ENCODE results near the gene CRTAC1. TPM values are rescaled to one million over a fixed set of nuclear protein-coding genes. Genes with fewer than 3 reads are reported as not detected.

Gene CRTAC1
- total and polyA plus RNA-seq, 9 of the 15 experiments (the other 6 are each of a cell fraction or from before 2014, with no cell fraction given), result not detected

- Histone ChIP-seq H4K20me1 (replicated peaks; ENCODE audit: control insufficient read depth, insufficient read depth, low read length) (no peaks in the 10 kb centered on the region), H3K4me3 (no peak overlapping the region), H3K9ac (ENCODE audit: insufficient read depth in 1 of 2, low read depth in 2 of 2, low read length in 2 of 2) (no peak overlapping the region), H3K9me3 (replicated peaks; ENCODE audit: control insufficient read depth, insufficient read depth, low read depth, low read length) (no peaks in the 10 kb centered on the region), H3K4me1 (replicated peaks in 1 of 2; ENCODE audit: control insufficient read depth in 2 of 2, insufficient read depth in 2 of 2, low read length in 2 of 2) (peaks cover 18 to 21% of the 10 kb centered on the region in 2 experiments), H3K27ac (ENCODE audit: extremely low read depth, low read depth, low read length) (no peak overlapping the region), H3K4me2 (ENCODE audit: insufficient read depth, low read length) (no peak overlapping the region), H3K9me1 (ENCODE audit: control insufficient read depth, insufficient read depth, low read length) (no peaks in the 10 kb centered on the region), H3K36me3 (ENCODE audit: control insufficient read depth, insufficient read depth, low read length) (no peaks in the 10 kb centered on the region), H3K79me2 (ENCODE audit: control insufficient read depth, insufficient read depth, low read length) (no peaks in the 10 kb centered on the region), H2AFZ (ENCODE audit: low read depth, low read length) (no peak overlapping the region), H3K27me3 (ENCODE audit: control insufficient read depth in 2 of 2, insufficient read depth in 2 of 2, low read length in 2 of 2) (peaks cover 4 to 6% of the 10 kb centered on the region in 2 experiments; a peak in 2 of 5 replicates)
- intact Hi-C loops (cut with micrococcal nuclease), result no loop called here
- in situ Hi-C loops (cut with MboI), result no loop called here
- TF ChIP-seq, protein P1, sequence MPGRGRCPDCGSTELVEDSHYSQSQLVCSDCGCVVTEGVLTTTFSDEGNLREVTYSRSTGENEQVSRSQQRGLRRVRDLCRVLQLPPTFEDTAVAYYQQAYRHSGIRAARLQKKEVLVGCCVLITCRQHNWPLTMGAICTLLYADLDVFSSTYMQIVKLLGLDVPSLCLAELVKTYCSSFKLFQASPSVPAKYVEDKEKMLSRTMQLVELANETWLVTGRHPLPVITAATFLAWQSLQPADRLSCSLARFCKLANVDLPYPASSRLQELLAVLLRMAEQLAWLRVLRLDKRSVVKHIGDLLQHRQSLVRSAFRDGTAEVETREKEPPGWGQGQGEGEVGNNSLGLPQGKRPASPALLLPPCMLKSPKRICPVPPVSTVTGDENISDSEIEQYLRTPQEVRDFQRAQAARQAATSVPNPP (IDR thresholded peaks at IDR 0.05; ENCODE audit: borderline replicate concordance, insufficient read depth, insufficient read length), result no peak
- no peak for TF ChIP-seq CREB3L1 (IDR thresholded peaks at IDR 0.05; ENCODE audit: borderline replicate concordance, low read depth)
- TF ChIP-seq KLF16 (IDR thresholded peaks at IDR 0.05), result no peak
- no peak for TF ChIP-seq STAG1 (CRISPR knock-in tag; IDR thresholded peaks at IDR 0.05; ENCODE audit: borderline replicate concordance)
- TF ChIP-seq, protein P2, sequence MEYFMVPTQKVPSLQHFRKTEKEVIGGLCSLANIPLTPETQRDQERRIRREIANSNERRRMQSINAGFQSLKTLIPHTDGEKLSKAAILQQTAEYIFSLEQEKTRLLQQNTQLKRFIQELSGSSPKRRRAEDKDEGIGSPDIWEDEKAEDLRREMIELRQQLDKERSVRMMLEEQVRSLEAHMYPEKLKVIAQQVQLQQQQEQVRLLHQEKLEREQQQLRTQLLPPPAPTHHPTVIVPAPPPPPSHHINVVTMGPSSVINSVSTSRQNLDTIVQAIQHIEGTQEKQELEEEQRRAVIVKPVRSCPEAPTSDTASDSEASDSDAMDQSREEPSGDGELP (CRISPR knock-in tag; IDR thresholded peaks at IDR 0.05; ENCODE audit: borderline replicate concordance), result no peak
- TF ChIP-seq HDAC6 (IDR thresholded peaks at IDR 0.05; ENCODE audit: low read depth, low read length), result no peak
- no peak for TF ChIP-seq NCOA2 (IDR thresholded peaks at IDR 0.05; ENCODE audit: partially characterized antibody in 2 of 2)
- TF ChIP-seq ASH1L (IDR thresholded peaks at IDR 0.05; ENCODE audit: borderline replicate concordance, low read depth, partially characterized antibody), result no peak
- TF ChIP-seq ZNF778 (CRISPR knock-in tag; IDR thresholded peaks at IDR 0.05), result no peak
- TF ChIP-seq PCBP1 (IDR thresholded peaks at IDR 0.05; ENCODE audit: low read depth, low read length, poor library complexity, severe bottlenecking), result no peak
- TF ChIP-seq, protein P3, sequence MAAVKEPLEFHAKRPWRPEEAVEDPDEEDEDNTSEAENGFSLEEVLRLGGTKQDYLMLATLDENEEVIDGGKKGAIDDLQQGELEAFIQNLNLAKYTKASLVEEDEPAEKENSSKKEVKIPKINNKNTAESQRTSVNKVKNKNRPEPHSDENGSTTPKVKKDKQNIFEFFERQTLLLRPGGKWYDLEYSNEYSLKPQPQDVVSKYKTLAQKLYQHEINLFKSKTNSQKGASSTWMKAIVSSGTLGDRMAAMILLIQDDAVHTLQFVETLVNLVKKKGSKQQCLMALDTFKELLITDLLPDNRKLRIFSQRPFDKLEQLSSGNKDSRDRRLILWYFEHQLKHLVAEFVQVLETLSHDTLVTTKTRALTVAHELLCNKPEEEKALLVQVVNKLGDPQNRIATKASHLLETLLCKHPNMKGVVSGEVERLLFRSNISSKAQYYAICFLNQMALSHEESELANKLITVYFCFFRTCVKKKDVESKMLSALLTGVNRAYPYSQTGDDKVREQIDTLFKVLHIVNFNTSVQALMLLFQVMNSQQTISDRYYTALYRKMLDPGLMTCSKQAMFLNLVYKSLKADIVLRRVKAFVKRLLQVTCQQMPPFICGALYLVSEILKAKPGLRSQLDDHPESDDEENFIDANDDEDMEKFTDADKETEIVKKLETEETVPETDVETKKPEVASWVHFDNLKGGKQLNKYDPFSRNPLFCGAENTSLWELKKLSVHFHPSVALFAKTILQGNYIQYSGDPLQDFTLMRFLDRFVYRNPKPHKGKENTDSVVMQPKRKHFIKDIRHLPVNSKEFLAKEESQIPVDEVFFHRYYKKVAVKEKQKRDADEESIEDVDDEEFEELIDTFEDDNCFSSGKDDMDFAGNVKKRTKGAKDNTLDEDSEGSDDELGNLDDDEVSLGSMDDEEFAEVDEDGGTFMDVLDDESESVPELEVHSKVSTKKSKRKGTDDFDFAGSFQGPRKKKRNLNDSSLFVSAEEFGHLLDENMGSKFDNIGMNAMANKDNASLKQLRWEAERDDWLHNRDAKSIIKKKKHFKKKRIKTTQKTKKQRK (IDR thresholded peaks at IDR 0.05; ENCODE audit: borderline replicate concordance, low read depth, low read length), result no peak
- TF ChIP-seq, protein P4, sequence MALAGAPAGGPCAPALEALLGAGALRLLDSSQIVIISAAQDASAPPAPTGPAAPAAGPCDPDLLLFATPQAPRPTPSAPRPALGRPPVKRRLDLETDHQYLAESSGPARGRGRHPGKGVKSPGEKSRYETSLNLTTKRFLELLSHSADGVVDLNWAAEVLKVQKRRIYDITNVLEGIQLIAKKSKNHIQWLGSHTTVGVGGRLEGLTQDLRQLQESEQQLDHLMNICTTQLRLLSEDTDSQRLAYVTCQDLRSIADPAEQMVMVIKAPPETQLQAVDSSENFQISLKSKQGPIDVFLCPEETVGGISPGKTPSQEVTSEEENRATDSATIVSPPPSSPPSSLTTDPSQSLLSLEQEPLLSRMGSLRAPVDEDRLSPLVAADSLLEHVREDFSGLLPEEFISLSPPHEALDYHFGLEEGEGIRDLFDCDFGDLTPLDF (CRISPR knock-in tag; IDR thresholded peaks at IDR 0.05), result no peak
- TF ChIP-seq TSC22D4 (tag; IDR thresholded peaks at IDR 0.05), result no peak
- TF ChIP-seq HEY1 (CRISPR knock-in tag; IDR thresholded peaks at IDR 0.05; ENCODE audit: borderline replicate concordance), result no peak
- ATAC-seq, result no peak
- CTCF ChIA-PET (ENCODE audit: low intra/inter-chr PET ratio), result no interaction called here
- no peak for FAIRE-seq
- POLR2A ChIA-PET, result interaction anchor here (0.7 kb wide), 1 partner anchor 35 kb away, joined by 3 read pairs; no protein-coding TSS in a partner anchor
- BruUV-seq (replicated peaks), result no TSS peak
- WGBS (ENCODE audit: insufficient coverage, low coverage, missing lambda C conversion rate), result 13% methylated on average over 3 of the region's 3 CpGs
- DNase-seq (ENCODE audit: extremely low read depth in 1 of 4, low spot score in 3 of 4), result no peak
Observed at GRCh38 chr10:97894092-97894491, 136.3 kb downstream of the CRTAC1 start.
